A549 (cell line): ENCODE measurements around the gene MINDY1. TPM values are rescaled to one million over a fixed set of nuclear protein-coding genes. Genes with fewer than 3 reads are reported as not detected.

Source experiments
- ATAC-seq, 2 experiments: fragments of 200-7000 bp in 1 of 2; fragments of >200 bp in 1 of 2; cut with Nextera tagmentation in 1 of 2; cut with Tn5 transposase in 1 of 2; 3 replicates each; pipeline versions ENCODE4 v1.8.0 to v1.9.1; 2018 to 2020; ENCODE audit warnings: mild to moderate bottlenecking in 1 of 2, moderate library complexity in 1 of 2
- CTCF ChIA-PET: fragments of 300-600 bp; sonication (Branson Sonifier 250); formaldehyde crosslinking; extraction: SDS; loops from one replicate; lab custom pipeline; 2021; ENCODE audit warnings: antibody characterized with exemption, inconsistent platforms; lab: Yijun Ruan, JAX
- POLR2A ChIA-PET: fragments of 350-600 bp; formaldehyde crosslinking; extraction: SDS; loops from one replicate; lab custom pipeline; 2021; ENCODE audit warnings: antibody characterized with exemption, inconsistent platforms; lab: Yijun Ruan, JAX
- DNase-seq, 2 experiments: peaks; one replicate each; pipeline versions ENCODE4 v3.0.0 to v3.0.0-alpha.2; 2011 to 2016; ENCODE audit warnings: low read depth in 1 of 2, low spot score in 1 of 2
- FAIRE-seq: peaks from 2 replicates; lab custom pipeline; 2011; peaks lifted over from hg19 to GRCh38; lab: Jason Lieb, UNC
- H3K27ac ChIP-seq, 2 experiments: fragments of >200 bp; sonication (Bioruptor Twin); formaldehyde crosslinking; 3 replicates each; pipeline ENCODE4 v1.5.1; 2016 to 2017
- H3K4me1 ChIP-seq: fragments of >200 bp; sonication (Bioruptor Twin); formaldehyde crosslinking; 3 replicates; pipeline ENCODE4 v1.6.1; 2016
- H3K4me2 ChIP-seq: fragments of >200 bp; sonication (Bioruptor Twin); formaldehyde crosslinking; 3 replicates; pipeline ENCODE4 v1.6.1; 2016
- H3K4me3 ChIP-seq: fragments of >200 bp; sonication (Bioruptor Twin); formaldehyde crosslinking; 3 replicates; pipeline ENCODE4 v1.5.1; 2016
- H3K9me3 ChIP-seq: fragments of >200 bp; sonication (Bioruptor Twin); formaldehyde crosslinking; 3 replicates; pipeline ENCODE4 v1.6.1; 2016
- BHLHE40 ChIP-seq: IDR thresholded peaks from 2 replicates; pipeline ENCODE4 v1.6.1; 2012; ENCODE audit warnings: low read depth, low read length, inconsistent platforms
- CBX2 ChIP-seq: fragments of 200-600 bp; sonication (generic); IDR thresholded peaks from 2 replicates; pipeline ENCODE4 v1.6.1; 2016; ENCODE audit warnings: low read depth, mild to moderate bottlenecking, borderline replicate concordance
- CEBPB ChIP-seq, 2 experiments: fragments of >200 bp in 1 of 2; sonication (Bioruptor Twin) in 1 of 2; formaldehyde crosslinking in 1 of 2; IDR thresholded peaks; 2 replicates each; pipeline ENCODE4 v1.6.1; 2012 to 2016
- CHD2 ChIP-seq: fragments of 150-350 bp; IDR thresholded peaks from 2 replicates; pipeline ENCODE4 v1.6.1; 2014; ENCODE audit warnings: low read length; ENCODE audit not compliant: partially characterized antibody
- EHMT2 ChIP-seq: fragments of 200-600 bp; sonication (generic); IDR thresholded peaks from 2 replicates; pipeline ENCODE4 v1.6.1; 2016; ENCODE audit warnings: antibody characterized with exemption, low read depth, mild to moderate bottlenecking, moderate library complexity
- EP300 ChIP-seq, 2 experiments: fragments of >200 bp; sonication (Bioruptor Twin); formaldehyde crosslinking; IDR thresholded peaks; 2 replicates in 1 of 2; 3 replicates in 1 of 2; pipeline ENCODE4 v1.6.1; 2016 to 2017
- ESRRA ChIP-seq: fragments of 150-350 bp; IDR thresholded peaks from 2 replicates; pipeline ENCODE4 v1.6.1; 2014; ENCODE audit warnings: mild to moderate bottlenecking, low read length, borderline replicate concordance
- FOSL2 ChIP-seq, 2 experiments: fragments of 450-650 bp in 1 of 2; fragments of >200 bp in 1 of 2; sonication (Bioruptor Twin) in 1 of 2; formaldehyde crosslinking; IDR thresholded peaks; 2 replicates each; pipeline versions ENCODE4 v1.5.0 to v1.6.1; 2016 to 2020; ENCODE audit warnings: mild to moderate bottlenecking in 1 of 2, moderate library complexity in 1 of 2
- HOXB5 ChIP-seq: fragments of 250-450 bp; sonication (Bioruptor Pico); IDR thresholded peaks from 2 replicates; pipeline ENCODE4 v1.5.0; 2020; ENCODE audit warnings: mild to moderate bottlenecking, moderate library complexity
- JUN ChIP-seq, 2 experiments: fragments of >200 bp; sonication (Bioruptor Twin); formaldehyde crosslinking; IDR thresholded peaks; 2 replicates in 1 of 2; 3 replicates in 1 of 2; pipeline ENCODE4 v1.6.1; 2016 to 2017
- NPAS2 ChIP-seq: fragments of 250-450 bp; sonication (Bioruptor Pico); IDR thresholded peaks from 2 replicates; pipeline ENCODE4 v1.8.0; 2022; ENCODE audit warnings: mild to moderate bottlenecking, moderate library complexity, borderline replicate concordance
- PBX3 ChIP-seq: IDR thresholded peaks from 2 replicates; pipeline ENCODE4 v1.6.1; 2012
- POLR2AphosphoS2 ChIP-seq: conservative IDR thresholded peaks from 2 replicates; pipeline ENCODE4 v1.6.1; 2012; ENCODE audit warnings: low read length, improper control_type of control experiment, inconsistent platforms
- RAD21 ChIP-seq, 2 experiments: fragments of >200 bp in 1 of 2; sonication (Bioruptor Twin) in 1 of 2; formaldehyde crosslinking in 1 of 2; IDR thresholded peaks in 1 of 2; conservative IDR thresholded peaks in 1 of 2; 2 replicates in 1 of 2; 3 replicates in 1 of 2; pipeline ENCODE4 v1.6.1; 2012 to 2018; ENCODE audit warnings: inconsistent platforms in 1 of 2
- RCOR1 ChIP-seq: fragments of 150-350 bp; IDR thresholded peaks from 2 replicates; pipeline ENCODE4 v1.6.1; 2014; ENCODE audit warnings: antibody characterized with exemption, low read length, low read depth
- RFX5 ChIP-seq: fragments of 450-650 bp; IDR thresholded peaks from 2 replicates; pipeline ENCODE4 v1.7.1; 2014; ENCODE audit warnings: antibody characterized with exemption, mild to moderate bottlenecking, moderate library complexity
- SREBF2 ChIP-seq: fragments of 450-650 bp; IDR thresholded peaks from 2 replicates; pipeline ENCODE4 v1.6.1; 2014; ENCODE audit warnings: mild to moderate bottlenecking, moderate library complexity
- TP53 ChIP-seq: fragments of 250-450 bp; sonication (Bioruptor Pico); IDR thresholded peaks from 2 replicates; pipeline ENCODE4 v1.5.0; 2021; ENCODE audit warnings: mild to moderate bottlenecking, moderate library complexity
- ZFP36 ChIP-seq: fragments of 450-650 bp; IDR thresholded peaks from 2 replicates; pipeline ENCODE4 v1.6.1; 2014; ENCODE audit warnings: borderline replicate concordance; ENCODE audit not compliant: partially characterized antibody
- WGBS: methylation state at CpG from one replicate; pipeline ENCODE4 v1.1.6; 2017; ENCODE audit errors: missing lambda C conversion rate; 5-methylcytosine and 5-hydroxymethylcytosine counted together
- polyA plus RNA-seq, 4 experiments: library from polyadenylated mRNA; depleted of rRNA in 3 of 4; stranded (reverse); fragments of >200 nt; fragmentation: RNase III in 1 of 4; extraction: RNeasy Plus Mini Kit Qiagen cat#74134 plus additional on column Dnase treatment in 1 of 4; gene quantifications; 2 replicates in 3 of 4; 3 replicates in 1 of 4; pipeline ENCODE4 v1.2.3, GENCODE V29; 2011 to 2017
- TF ChIP-seq, protein P1 (sequence below): fragments of 450-650 bp; IDR thresholded peaks from 2 replicates; pipeline ENCODE4 v1.6.1; 2014; ENCODE audit warnings: antibody characterized with exemption

The MINDY1 gene
- polyA plus RNA-seq, 2 of the 4 experiments (the other 2 are of a cell fraction), result 4.8 to 5.2 TPM

DNA sequence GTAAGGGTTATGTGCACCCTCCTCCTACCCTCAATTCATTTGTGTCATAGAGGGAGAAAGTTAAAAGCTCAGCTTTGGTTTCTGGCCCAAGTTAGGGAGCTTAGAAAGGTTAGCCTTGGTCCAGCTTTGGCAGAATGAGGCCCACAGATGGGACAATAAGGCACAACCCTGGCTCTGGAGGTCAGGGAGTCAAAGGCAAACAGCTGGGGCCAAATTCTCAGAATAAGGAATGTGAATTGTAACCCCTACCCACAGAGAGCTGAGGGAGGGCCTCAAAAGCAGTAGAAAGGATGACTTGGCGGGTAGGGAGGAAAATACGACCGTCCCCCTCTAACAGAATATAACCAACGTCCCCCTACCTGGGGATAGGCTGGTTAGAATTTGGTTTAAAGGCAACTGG, 41.1 kb downstream of the MINDY1 start:
- POLR2A ChIA-PET, result interaction anchor here (0.5 to 1.1 kb wide), 2 partner anchors 8 to 79 kb away, joined by 3 to 7 read pairs; no protein-coding TSS in a partner anchor
- Histone ChIP-seq H3K4me1 (peaks cover 14% of the 10 kb centered on the region), H3K4me2 (no peak overlapping the region), H3K9me3 (no peaks in the 10 kb centered on the region), H3K27ac (no peak overlapping the region), H3K4me3 (no peak overlapping the region)
- FAIRE-seq (no peak), ATAC-seq (no peak), DNase-seq (no peak)
- CTCF ChIA-PET, result interaction anchor here (0.8 to 4.8 kb wide), 7 partner anchors 9 to 41 kb away, joined by 3 to 44 read pairs (median 5); partner anchors contain the start of genes ANXA9, CERS2 and MINDY1
- TF ChIP-seq ESRRA (no peak), JUN (IDR thresholded peaks at IDR 0.05) (no peak), ZFP36 (no peak), RFX5 (no peak), CBX2 (no peak), NPAS2 (CRISPR knock-in tag) (no peak), FOSL2 (IDR thresholded peaks at IDR 0.05) (no peak), FOSL2 (CRISPR knock-in tag; IDR thresholded peaks at IDR 0.05) (no peak), PBX3 (no peak), CHD2 (no peak), RCOR1 (no peak)
- TF ChIP-seq, protein P1, sequence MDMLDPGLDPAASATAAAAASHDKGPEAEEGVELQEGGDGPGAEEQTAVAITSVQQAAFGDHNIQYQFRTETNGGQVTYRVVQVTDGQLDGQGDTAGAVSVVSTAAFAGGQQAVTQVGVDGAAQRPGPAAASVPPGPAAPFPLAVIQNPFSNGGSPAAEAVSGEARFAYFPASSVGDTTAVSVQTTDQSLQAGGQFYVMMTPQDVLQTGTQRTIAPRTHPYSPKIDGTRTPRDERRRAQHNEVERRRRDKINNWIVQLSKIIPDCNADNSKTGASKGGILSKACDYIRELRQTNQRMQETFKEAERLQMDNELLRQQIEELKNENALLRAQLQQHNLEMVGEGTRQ, result no peak
- WGBS, result 92% methylated on average over 4 of the region's 4 CpGs

DNA sequence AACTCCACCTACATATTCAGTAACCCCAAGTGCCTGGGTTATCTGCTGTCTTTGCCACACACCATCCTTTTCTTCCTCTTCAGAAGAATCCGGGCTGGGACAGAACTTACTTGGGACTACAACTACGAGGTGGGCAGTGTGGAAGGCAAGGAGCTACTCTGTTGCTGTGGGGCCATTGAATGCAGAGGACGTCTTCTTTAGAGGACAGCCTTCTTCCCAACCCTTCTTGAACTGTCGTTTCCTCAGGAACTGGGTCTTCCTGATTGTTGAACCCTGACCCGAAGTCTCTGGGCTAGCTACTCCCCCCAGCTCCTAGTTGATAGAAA, 42.6 kb downstream of the MINDY1 start:
- POLR2A ChIA-PET, result no interaction called here
- ATAC-seq, result no peak
- Histone ChIP-seq H3K27ac (no peak overlapping the region), H3K4me3 (no peak overlapping the region), H3K4me2 (no peak overlapping the region), H3K9me3 (no peaks in the 10 kb centered on the region), H3K4me1 (no peaks in the 10 kb centered on the region)
- no peak for FAIRE-seq
- TF ChIP-seq BHLHE40, result no peak
- TF ChIP-seq PBX3, result no peak
- TF ChIP-seq SREBF2, result no peak
- TF ChIP-seq TP53, result no peak
- TF ChIP-seq EHMT2, result no peak
- no peak for TF ChIP-seq CEBPB (IDR thresholded peaks at IDR 0.05)
- no peak for TF ChIP-seq HOXB5
- TF ChIP-seq EP300 (IDR thresholded peaks at IDR 0.05), result no peak
- no peak for TF ChIP-seq RAD21 (conservative IDR thresholded peaks at IDR 0.05 in 1 of 2, IDR thresholded peaks at IDR 0.05 in 1 of 2)
- DNase-seq, result no peak
- CTCF ChIA-PET, result interaction anchor here (0.6 to 4.8 kb wide), 4 partner anchors 10 to 34 kb away, joined by 3 to 44 read pairs (median 8); partner anchors contain the start of genes ANXA9 and CERS2
- 95% methylated on average over 5 of the region's 5 CpGs for WGBS

DNA sequence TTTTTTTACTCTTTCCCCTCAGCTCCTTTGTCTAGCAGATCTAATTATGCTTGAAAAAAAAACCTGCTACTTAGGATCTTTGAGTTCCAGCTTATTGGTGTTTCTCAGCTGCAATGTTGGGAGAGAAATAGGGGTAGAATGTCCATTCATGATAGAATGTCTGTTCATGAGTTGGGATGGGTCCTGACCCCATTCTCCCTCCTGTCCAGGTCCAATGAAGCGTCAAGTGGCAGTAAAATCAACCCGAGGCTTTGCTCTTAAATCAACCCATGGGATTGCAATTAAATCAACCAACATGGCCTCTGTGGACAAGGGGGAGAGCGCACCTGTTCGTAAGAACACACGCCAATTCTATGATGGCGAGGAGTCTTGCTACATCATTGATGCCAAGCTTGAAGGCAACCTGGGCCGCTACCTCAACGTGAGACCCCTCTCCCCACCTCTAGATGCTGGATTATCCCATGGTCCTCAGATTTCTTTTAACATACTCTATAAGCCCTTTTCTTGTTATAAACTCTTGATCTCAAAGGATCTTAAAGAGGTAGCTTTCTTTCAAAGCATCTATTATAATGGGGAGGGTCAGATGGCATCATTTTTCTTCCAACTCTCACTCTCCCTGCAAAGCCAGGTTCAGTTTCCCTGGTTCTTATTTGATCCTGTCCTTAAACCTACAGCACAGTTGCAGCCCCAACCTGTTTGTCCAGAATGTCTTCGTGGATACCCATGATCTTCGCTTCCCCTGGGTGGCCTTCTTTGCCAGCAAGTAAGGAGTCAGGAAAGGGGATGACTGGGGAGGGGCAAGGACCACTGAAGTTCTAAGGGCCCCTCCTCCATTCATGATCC, 43.2 kb downstream of the MINDY1 start:
- Histone ChIP-seq H3K4me3 (no peak overlapping the region), H3K27ac (no peak overlapping the region), H3K4me1 (no peaks in the 10 kb centered on the region), H3K9me3 (no peaks in the 10 kb centered on the region), H3K4me2 (no peak overlapping the region)
- no peak for DNase-seq
- no peak for FAIRE-seq
- CTCF ChIA-PET, result interaction anchor here (0.6 to 4.8 kb wide), 8 partner anchors 11 to 41 kb away, joined by 3 to 44 read pairs (median 4); partner anchors contain the start of genes ANXA9 and CERS2
- TF ChIP-seq POLR2AphosphoS2 (0 out of 2 replicates have a peak, but pooled peaks have one; percentile 47), TP53 (no peak)
- ATAC-seq, result no peak
- 94% methylated on average over 10 of the region's 10 CpGs for WGBS
- POLR2A ChIA-PET, result interaction anchor here (0.6 kb wide), 1 partner anchor 267 kb away, joined by 4 read pairs; no protein-coding TSS in a partner anchor
